GM18505 (cell line): ENCODE measurements around the gene SP3.

Experiments used
- ATAC-seq: cut with Tn5 transposase; IDR thresholded peaks from one replicate; pipeline ENCODE4 v1.9.1; 2021; ENCODE audit not compliant: unreplicated experiment
- POLR2A ChIP-seq: IDR thresholded peaks from 4 replicates; pipeline ENCODE4 v1.6.1; 2011; ENCODE audit warnings: borderline replicate concordance; ENCODE audit not compliant: insufficient read depth, insufficient read length; ENCODE audit errors: extremely low read depth

Gene SP3

GRCh38 chr2:174003720-174004695 lies 38.8 kb upstream of the SP3 start:
- no peak for ATAC-seq

GRCh38 chr2:174002679-174003078 lies 37.5 kb upstream of the SP3 start:
- no peak for TF ChIP-seq POLR2A
- ATAC-seq, result no peak

More at GRCh38 chr2:174003720-174004695, 38.8 kb upstream of the SP3 start:
- TF ChIP-seq POLR2A, result no peak

- no peak for TF ChIP-seq POLR2A
- ATAC-seq, result no peak
Observed at GRCh38 chr2:174001107-174001506, 35.9 kb upstream of the SP3 start.

DNA sequence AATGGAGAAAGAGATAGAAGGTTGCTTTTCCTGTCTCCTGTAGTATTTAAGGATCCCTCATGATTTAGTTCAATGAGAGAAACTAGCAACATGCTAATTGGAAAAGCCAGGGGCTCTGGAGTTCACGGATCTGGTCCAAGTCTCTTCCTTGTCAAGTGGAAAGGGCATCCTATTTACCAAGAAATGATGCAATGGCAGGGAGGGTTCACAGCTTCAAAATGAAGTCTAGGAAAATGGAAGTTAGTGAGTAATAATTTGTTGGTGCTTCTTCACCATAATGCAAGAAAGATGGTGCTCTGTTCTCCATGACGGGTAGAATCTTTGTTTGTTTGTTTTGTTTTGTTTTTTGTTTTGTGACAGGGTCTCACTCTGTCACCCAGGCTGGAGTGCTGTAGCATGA lies 34.6 kb upstream of the SP3 start:
- no peak for ATAC-seq
- no peak for TF ChIP-seq POLR2A

- no peak for TF ChIP-seq POLR2A
- ATAC-seq, result no peak
Observed at GRCh38 chr2:173999272-173999671, 34.1 kb upstream of the SP3 start.

GRCh38 chr2:173998386-173998785 lies 33.2 kb upstream of the SP3 start:
- TF ChIP-seq POLR2A, result no peak
- ATAC-seq, result no peak

GRCh38 chr2:173997753-173998152 lies 32.6 kb upstream of the SP3 start:
- no peak for ATAC-seq
- no peak for TF ChIP-seq POLR2A

- ATAC-seq, result peak; percentile 89
- TF ChIP-seq POLR2A, result no peak
Observed at GRCh38 chr2:173997269-173997668, 32.1 kb upstream of the SP3 start.

- no peak for ATAC-seq
- no peak for TF ChIP-seq POLR2A
Observed at GRCh38 chr2:173996766-173997165, 31.6 kb upstream of the SP3 start.

DNA sequence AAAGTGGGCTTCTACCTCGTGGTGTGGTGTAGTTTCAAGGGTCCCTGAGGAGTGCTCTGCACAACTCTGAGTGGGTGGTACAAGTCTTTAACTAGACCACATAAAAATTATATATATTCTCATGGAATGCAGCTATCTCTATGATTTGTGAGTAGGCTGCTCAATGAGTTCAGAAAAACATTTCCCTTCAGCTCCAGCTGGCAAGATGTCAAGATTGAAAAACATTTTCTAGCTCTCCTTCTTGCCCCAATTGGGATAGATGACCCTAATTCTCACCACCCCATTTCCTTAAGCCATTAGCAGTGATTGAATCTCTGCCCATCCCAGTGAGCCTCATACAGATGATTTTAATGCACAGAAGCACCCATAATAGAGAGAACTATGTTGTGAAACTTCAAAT lies 28.3 kb upstream of the SP3 start:
- no peak for ATAC-seq

DNA sequence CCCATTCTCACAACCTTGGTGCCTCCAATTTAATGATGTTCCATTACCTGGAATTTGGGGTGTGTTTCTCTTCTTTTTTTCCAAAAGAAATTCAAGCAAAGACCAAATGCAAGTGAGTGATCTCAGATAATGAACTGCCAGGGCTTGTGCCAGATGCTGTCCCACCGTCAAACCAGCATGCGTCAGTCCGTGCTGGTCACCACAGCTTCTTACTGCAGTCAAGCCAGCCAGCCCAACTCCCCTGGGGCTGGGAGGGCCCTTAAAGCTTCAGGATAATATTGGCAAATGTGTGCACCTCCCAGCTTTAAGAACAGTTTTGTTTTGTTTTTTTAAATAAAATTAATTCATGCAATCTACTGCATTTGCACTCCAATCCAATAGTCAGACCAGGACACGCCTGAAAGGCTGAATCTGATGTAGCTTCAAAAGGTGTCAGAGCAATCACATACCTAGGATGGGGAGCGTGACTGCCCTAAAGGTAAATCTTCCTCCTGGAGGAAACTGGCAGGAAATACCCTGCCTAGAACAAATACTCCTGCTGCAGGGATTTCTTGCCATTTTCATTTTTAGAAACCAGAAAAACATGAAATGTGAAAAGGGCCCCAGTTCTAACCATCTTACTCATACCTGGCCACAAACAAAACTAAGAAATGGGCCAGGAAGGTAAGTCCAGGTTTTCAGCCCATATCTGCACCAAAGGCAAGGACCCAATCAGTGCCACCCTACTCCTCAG lies 26.8 kb upstream of the SP3 start:
- no peak for ATAC-seq
- no peak for TF ChIP-seq POLR2A

More for the DNA sequence above, 28.3 kb upstream of the SP3 start:
- TF ChIP-seq POLR2A, result no peak

GRCh38 chr2:173990970-173991819 lies 26.0 kb upstream of the SP3 start:
- TF ChIP-seq POLR2A, result no peak
- peak; percentile 57 for ATAC-seq

DNA sequence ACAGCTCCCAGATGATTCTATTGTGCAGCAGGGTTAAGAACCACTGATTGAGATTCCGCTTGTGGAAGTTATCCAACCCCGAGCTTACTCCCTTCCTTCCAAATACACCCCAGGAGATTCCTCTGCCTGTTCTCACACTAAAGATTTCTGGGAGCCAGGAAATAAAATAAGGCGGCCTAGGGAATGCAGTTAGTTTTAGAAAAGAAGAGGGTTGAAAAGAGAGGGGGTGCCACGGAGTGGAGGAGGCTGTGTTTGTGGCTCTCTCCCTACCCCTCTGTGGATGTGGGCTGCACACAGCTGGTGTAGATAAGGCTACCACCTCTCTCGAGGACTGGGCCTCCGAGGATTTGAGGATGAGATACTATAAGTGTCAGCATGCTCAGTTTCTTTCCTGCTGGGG lies 25.1 kb upstream of the SP3 start:
- TF ChIP-seq POLR2A, result no peak
- no peak for ATAC-seq
